GM23338 (cell line): ENCODE data around the gene OR6P1.

Experiments
- EZH2 ChIP-seq: fragments of 200-600 bp; sonication (generic); IDR thresholded peaks from one replicate; pipeline ENCODE4 v1.8.0; 2017; ENCODE audit warnings: antibody characterized with exemption, mild to moderate bottlenecking, low read depth; ENCODE audit not compliant: unreplicated experiment
- EZH2phosphoT487 ChIP-seq: fragments of 200-600 bp; sonication (generic); IDR thresholded peaks from one replicate; pipeline ENCODE4 v1.8.1; 2018; ENCODE audit warnings: antibody characterized with exemption; ENCODE audit not compliant: unreplicated experiment
- POLR2AphosphoS5 ChIP-seq: IDR thresholded peaks from 2 replicates; pipeline ENCODE4 v1.6.1; 2016; ENCODE audit warnings: antibody characterized with exemption, low read depth
- STAT1 ChIP-seq: IDR thresholded peaks from one replicate; pipeline ENCODE4 v1.6.1; 2016; ENCODE audit warnings: antibody characterized with exemption; ENCODE audit not compliant: unreplicated experiment
- ZNF331 ChIP-seq: fragments of 250-450 bp; sonication (Bioruptor Pico); IDR thresholded peaks from 2 replicates; pipeline ENCODE4 v1.5.0; 2020; ENCODE audit warnings: low read depth, mild to moderate bottlenecking, moderate library complexity
- TF ChIP-seq, protein P1 (sequence below), 2 experiments: fragments of 200-600 bp in 1 of 2; sonication (generic) in 1 of 2; conservative IDR thresholded peaks; 2 replicates each; pipeline versions ENCODE4 v1.5.1 to v1.6.1; 2016 to 2017; ENCODE audit warnings: antibody characterized with exemption in 2 of 2, low read depth in 2 of 2, mild to moderate bottlenecking in 2 of 2, moderate library complexity in 1 of 2
- TF ChIP-seq, protein P2 (sequence below): IDR thresholded peaks from 2 replicates; pipeline ENCODE4 v1.6.1; 2016; ENCODE audit warnings: antibody characterized with exemption
- TF ChIP-seq, protein P3 (sequence below): IDR thresholded peaks from one replicate; pipeline ENCODE4 v1.6.1; 2018; ENCODE audit warnings: antibody characterized with exemption; ENCODE audit not compliant: unreplicated experiment

GRCh38 chr1:158611916-158612315, 41.5 kb upstream of the OR6P1 start:
- TF ChIP-seq, protein P1, sequence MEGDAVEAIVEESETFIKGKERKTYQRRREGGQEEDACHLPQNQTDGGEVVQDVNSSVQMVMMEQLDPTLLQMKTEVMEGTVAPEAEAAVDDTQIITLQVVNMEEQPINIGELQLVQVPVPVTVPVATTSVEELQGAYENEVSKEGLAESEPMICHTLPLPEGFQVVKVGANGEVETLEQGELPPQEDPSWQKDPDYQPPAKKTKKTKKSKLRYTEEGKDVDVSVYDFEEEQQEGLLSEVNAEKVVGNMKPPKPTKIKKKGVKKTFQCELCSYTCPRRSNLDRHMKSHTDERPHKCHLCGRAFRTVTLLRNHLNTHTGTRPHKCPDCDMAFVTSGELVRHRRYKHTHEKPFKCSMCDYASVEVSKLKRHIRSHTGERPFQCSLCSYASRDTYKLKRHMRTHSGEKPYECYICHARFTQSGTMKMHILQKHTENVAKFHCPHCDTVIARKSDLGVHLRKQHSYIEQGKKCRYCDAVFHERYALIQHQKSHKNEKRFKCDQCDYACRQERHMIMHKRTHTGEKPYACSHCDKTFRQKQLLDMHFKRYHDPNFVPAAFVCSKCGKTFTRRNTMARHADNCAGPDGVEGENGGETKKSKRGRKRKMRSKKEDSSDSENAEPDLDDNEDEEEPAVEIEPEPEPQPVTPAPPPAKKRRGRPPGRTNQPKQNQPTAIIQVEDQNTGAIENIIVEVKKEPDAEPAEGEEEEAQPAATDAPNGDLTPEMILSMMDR (conservative IDR thresholded peaks at IDR 0.05; ENCODE audit: low read depth in 2 of 2) = no peak
- TF ChIP-seq, protein P2, sequence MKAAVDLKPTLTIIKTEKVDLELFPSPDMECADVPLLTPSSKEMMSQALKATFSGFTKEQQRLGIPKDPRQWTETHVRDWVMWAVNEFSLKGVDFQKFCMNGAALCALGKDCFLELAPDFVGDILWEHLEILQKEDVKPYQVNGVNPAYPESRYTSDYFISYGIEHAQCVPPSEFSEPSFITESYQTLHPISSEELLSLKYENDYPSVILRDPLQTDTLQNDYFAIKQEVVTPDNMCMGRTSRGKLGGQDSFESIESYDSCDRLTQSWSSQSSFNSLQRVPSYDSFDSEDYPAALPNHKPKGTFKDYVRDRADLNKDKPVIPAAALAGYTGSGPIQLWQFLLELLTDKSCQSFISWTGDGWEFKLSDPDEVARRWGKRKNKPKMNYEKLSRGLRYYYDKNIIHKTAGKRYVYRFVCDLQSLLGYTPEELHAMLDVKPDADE = no peak
- TF ChIP-seq, protein P3, sequence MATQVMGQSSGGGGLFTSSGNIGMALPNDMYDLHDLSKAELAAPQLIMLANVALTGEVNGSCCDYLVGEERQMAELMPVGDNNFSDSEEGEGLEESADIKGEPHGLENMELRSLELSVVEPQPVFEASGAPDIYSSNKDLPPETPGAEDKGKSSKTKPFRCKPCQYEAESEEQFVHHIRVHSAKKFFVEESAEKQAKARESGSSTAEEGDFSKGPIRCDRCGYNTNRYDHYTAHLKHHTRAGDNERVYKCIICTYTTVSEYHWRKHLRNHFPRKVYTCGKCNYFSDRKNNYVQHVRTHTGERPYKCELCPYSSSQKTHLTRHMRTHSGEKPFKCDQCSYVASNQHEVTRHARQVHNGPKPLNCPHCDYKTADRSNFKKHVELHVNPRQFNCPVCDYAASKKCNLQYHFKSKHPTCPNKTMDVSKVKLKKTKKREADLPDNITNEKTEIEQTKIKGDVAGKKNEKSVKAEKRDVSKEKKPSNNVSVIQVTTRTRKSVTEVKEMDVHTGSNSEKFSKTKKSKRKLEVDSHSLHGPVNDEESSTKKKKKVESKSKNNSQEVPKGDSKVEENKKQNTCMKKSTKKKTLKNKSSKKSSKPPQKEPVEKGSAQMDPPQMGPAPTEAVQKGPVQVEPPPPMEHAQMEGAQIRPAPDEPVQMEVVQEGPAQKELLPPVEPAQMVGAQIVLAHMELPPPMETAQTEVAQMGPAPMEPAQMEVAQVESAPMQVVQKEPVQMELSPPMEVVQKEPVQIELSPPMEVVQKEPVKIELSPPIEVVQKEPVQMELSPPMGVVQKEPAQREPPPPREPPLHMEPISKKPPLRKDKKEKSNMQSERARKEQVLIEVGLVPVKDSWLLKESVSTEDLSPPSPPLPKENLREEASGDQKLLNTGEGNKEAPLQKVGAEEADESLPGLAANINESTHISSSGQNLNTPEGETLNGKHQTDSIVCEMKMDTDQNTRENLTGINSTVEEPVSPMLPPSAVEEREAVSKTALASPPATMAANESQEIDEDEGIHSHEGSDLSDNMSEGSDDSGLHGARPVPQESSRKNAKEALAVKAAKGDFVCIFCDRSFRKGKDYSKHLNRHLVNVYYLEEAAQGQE = no peak
- no peak for TF ChIP-seq POLR2AphosphoS5
- TF ChIP-seq EZH2phosphoT487 = no peak
- TF ChIP-seq EZH2 = no peak
- TF ChIP-seq STAT1 = no peak
- no peak for TF ChIP-seq ZNF331 (CRISPR knock-in tag)
